Breast epithelium (tissue), 4 donors: ENCODE results near the gene FUT8. TPM values are rescaled to one million over a fixed set of nuclear protein-coding genes. Genes with fewer than 3 reads are reported as not detected.

Source experiments
- DNase-seq, 2 donors: peaks; one replicate each; pipeline ENCODE4 v3.0.0-alpha.2; 2019; ENCODE audit warnings: low spot score in 2 of 2
- H3K27ac ChIP-seq, 2 donors: fragments of 200-600 bp; sonication (generic) in 1 of 2; one replicate each; pipeline ENCODE4 v1.5.1; 2016 to 2019; ENCODE audit warnings: mild to moderate bottlenecking in 1 of 2
- H3K27me3 ChIP-seq, 2 donors: fragments of 200-600 bp; sonication (generic) in 1 of 2; one replicate each; pipeline versions ENCODE4 v1.5.1 to v1.6.0; 2017 to 2019; ENCODE audit warnings: control low read depth in 1 of 2, mild to moderate bottlenecking in 1 of 2
- H3K36me3 ChIP-seq: fragments of 200-600 bp; one replicate; pipeline ENCODE4 v1.5.1; 2019
- H3K4me1 ChIP-seq, 2 donors: fragments of 200-600 bp; sonication (generic); one replicate each; pipeline ENCODE4 v1.5.1; 2016 to 2019; ENCODE audit warnings: control low read depth in 1 of 2
- H3K4me3 ChIP-seq, 3 donors: fragments of 200-600 bp; sonication (generic); 1 replicate in 2 of 3; 2 replicates in 1 of 3; pipeline ENCODE4 v1.5.1; 2016 to 2019; ENCODE audit warnings: mild to moderate bottlenecking in 3 of 3, moderate library complexity in 2 of 3
- H3K9me3 ChIP-seq, 2 donors: fragments of 200-600 bp; sonication (generic) in 1 of 2; one replicate each; pipeline ENCODE4 v1.5.1; 2016 to 2019; ENCODE audit warnings: control low read depth in 1 of 2
- POLR2A ChIP-seq: fragments of 450-650 bp; IDR thresholded peaks from one replicate; pipeline ENCODE4 v1.6.1; 2016; ENCODE audit warnings: antibody characterized with exemption, mild to moderate bottlenecking, moderate library complexity
- POLR2AphosphoS5 ChIP-seq, 3 donors: sonication (generic); formaldehyde crosslinking; IDR thresholded peaks; one replicate each; pipeline ENCODE4 v1.6.1; 2017; ENCODE audit warnings: antibody characterized with exemption in 3 of 3
- intact Hi-C: fragments of 100-400 bp; cut with DNase I; formaldehyde crosslinking; loops from one replicate; pipeline ENCODE4 v1.15.1; 2023; ENCODE audit warnings: low total_unique reads
- total RNA-seq, 3 donors: library from RNA; depleted of rRNA; stranded (reverse); fragments of >200 nt; gene quantifications; one replicate each; pipeline ENCODE4 v1.1.0, GENCODE V29; 2016
- TF ChIP-seq, protein P1 (sequence below), 3 donors: fragments of 450-650 bp; IDR thresholded peaks; one replicate each; pipeline ENCODE4 v1.5.1; 2016 to 2017; ENCODE audit warnings: antibody characterized with exemption in 3 of 3, mild to moderate bottlenecking in 3 of 3, moderate library complexity in 3 of 3

The FUT8 gene
- total RNA-seq, 3 donors from 2014 or later: 36.3 to 69.1 (median 47.2) TPM

DNA sequence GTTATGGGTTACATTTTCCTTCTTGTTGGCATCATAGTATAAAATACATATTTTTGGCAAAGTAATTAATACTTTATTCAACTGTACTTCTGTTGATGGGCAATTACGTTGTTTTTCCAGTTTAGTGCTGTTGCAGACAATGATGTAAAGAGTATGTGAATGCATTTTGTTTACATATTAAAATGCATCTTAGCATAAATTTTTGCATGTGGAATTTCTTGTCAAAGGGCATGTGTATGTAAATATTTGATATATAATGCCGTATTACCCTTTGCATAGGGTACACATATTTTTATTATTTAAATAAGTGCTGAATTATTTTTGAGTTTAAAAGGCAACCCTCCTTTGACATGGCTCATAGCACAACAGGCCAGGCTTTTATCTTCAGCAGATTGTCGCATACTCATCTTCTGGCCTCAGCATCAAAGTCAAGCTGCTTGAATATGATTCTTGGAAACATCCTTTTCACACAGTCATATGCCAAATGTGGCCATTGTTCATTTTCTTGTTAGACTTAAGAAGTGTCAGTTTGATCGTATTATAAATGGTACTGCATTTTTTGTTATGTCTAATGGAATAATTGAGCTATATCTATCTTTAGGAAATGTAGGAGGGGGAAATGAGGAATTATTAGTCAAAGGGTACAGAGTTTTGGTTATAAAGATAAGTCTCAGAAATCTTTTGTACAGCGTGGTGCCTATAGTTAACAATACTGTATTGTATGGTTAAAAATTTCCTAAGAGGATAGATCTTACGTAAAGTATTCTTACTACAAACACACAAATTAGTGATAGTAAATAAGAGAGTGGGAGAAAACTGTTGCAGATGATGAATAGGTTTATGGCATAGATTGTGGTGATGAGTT lies 138.5 kb downstream of the FUT8 start:
- no peak for DNase-seq
- Histone ChIP-seq H3K9me3 (no peaks in the 10 kb centered on the region), H3K27me3 (no peaks in the 10 kb centered on the region), H3K4me3 (no peak overlapping the region), H3K36me3 (no peaks in the 10 kb centered on the region), H3K4me1 (no peaks in the 10 kb centered on the region), H3K27ac (no peak overlapping the region)
- TF ChIP-seq, protein P1, sequence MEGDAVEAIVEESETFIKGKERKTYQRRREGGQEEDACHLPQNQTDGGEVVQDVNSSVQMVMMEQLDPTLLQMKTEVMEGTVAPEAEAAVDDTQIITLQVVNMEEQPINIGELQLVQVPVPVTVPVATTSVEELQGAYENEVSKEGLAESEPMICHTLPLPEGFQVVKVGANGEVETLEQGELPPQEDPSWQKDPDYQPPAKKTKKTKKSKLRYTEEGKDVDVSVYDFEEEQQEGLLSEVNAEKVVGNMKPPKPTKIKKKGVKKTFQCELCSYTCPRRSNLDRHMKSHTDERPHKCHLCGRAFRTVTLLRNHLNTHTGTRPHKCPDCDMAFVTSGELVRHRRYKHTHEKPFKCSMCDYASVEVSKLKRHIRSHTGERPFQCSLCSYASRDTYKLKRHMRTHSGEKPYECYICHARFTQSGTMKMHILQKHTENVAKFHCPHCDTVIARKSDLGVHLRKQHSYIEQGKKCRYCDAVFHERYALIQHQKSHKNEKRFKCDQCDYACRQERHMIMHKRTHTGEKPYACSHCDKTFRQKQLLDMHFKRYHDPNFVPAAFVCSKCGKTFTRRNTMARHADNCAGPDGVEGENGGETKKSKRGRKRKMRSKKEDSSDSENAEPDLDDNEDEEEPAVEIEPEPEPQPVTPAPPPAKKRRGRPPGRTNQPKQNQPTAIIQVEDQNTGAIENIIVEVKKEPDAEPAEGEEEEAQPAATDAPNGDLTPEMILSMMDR (IDR thresholded peaks at IDR 0.05): no peak
- TF ChIP-seq POLR2A: no peak
- no peak for TF ChIP-seq POLR2AphosphoS5 (IDR thresholded peaks at IDR 0.05)
- intact Hi-C loops: no loop called here

DNA sequence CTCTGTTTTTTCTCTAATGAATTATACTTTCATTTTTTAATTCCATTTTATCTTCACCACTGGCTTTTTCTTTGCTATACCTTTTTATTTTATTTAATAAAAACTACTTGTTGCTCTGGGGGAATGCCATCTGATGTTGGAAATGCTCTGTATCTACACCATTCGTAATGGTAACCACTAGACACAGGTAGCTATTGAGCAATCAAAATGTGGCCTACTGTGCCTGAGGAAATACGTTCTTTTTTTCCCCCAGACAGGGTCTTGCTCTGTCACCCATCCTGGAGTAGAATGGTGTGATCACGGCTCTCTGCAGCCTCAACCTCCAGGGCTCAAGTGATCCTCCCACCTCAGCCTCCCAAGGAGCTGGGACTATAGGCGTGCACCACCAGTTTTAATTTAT lies 140.2 kb downstream of the FUT8 start:
- intact Hi-C loops: no loop called here
- no peaks in the 10 kb centered on the region for H3K27me3 ChIP-seq
- no peaks in the 10 kb centered on the region for H3K9me3 ChIP-seq
- H3K4me3 ChIP-seq: no peak overlapping the region
- TF ChIP-seq, protein P1 (IDR thresholded peaks at IDR 0.05): no peak
- TF ChIP-seq POLR2A: no peak
- no peak for TF ChIP-seq POLR2AphosphoS5 (IDR thresholded peaks at IDR 0.05)
- no peak overlapping the region for H3K27ac ChIP-seq
- H3K36me3 ChIP-seq: no peaks in the 10 kb centered on the region
- H3K4me1 ChIP-seq: no peaks in the 10 kb centered on the region
- DNase-seq: no peak

DNA sequence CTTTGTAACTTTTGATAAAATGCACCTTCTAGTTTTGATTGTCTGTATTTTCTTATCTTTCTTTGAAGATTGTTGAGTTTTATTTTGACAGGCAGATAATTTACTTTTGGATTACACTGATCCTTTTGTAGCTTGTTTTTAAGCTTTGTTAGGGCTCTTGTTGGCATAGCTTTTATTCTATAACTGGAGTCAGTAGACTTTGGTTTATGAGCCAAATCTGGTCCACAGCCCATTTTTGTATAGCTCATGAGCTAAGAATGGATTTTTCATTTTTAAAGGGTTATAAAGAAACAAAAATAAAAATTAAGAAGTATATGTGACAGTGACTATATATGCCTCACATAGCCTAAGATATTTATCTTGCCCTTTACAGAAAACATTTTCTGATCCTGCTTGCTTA lies 142.3 kb downstream of the FUT8 start:
- Histone ChIP-seq H3K36me3 (no peaks in the 10 kb centered on the region), H3K4me3 (no peak overlapping the region), H3K27ac (no peak overlapping the region), H3K4me1 (no peaks in the 10 kb centered on the region), H3K9me3 (no peaks in the 10 kb centered on the region), H3K27me3 (no peaks in the 10 kb centered on the region)
- no peak for DNase-seq
- no peak for TF ChIP-seq POLR2AphosphoS5 (IDR thresholded peaks at IDR 0.05)
- intact Hi-C loops: no loop called here

DNA sequence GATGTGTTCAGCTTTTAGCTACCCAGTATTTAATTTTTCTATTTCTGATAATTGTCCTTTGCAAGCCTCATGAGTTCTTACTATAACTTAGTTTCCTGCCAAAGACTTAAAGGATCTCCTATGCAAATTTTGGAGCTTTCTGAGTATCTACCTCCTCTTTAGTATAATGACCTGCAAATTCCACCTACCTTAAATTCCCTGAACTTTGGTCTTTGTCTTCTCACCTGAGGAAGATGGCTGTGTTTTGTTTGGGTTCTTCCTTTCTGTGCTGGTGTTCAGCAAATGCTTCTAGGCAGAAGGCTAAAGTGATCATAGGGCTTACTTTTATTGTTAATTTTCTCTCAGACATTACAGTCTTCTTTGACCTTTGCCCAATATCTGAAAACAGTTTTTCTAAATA lies 142.8 kb downstream of the FUT8 start:
- no peaks in the 10 kb centered on the region for H3K9me3 ChIP-seq
- no peak overlapping the region for H3K4me3 ChIP-seq
- intact Hi-C loops: no loop called here
- TF ChIP-seq POLR2A (no peak), POLR2AphosphoS5 (IDR thresholded peaks at IDR 0.05) (no peak)
- TF ChIP-seq, protein P1 (IDR thresholded peaks at IDR 0.05): no peak
- H3K27me3 ChIP-seq: no peaks in the 10 kb centered on the region
- no peak overlapping the region for H3K27ac ChIP-seq
- no peaks in the 10 kb centered on the region for H3K36me3 ChIP-seq
- no peaks in the 10 kb centered on the region for H3K4me1 ChIP-seq
- no peak for DNase-seq

DNA sequence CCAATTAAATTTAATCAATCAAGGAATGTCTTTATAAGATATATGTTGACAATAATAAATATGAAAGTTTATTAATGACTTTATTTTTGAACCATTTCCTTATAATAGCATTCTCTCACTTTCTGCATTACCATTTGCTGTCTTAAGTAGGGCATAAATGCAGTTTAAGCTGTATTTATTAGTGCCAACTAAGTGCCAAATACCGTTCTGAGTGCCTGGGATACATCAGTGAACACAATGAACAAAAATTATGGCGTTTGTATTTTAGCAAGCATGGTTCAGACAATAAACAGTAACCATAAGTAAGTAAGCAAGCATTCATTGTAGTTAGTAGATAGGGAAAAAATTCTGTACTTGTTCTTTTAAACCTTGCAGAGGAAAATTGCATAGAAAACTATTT lies 145.8 kb downstream of the FUT8 start:
- no peak overlapping the region for H3K27ac ChIP-seq
- no peak for TF ChIP-seq POLR2AphosphoS5 (IDR thresholded peaks at IDR 0.05)
- TF ChIP-seq, protein P1 (IDR thresholded peaks at IDR 0.05): no peak
- H3K4me3 ChIP-seq: no peak overlapping the region
- DNase-seq: no peak
- intact Hi-C loops: no loop called here
- no peaks in the 10 kb centered on the region for H3K36me3 ChIP-seq
- H3K4me1 ChIP-seq: no peaks in the 10 kb centered on the region
- H3K9me3 ChIP-seq: no peaks in the 10 kb centered on the region
- H3K27me3 ChIP-seq: no peaks in the 10 kb centered on the region
